ENCODE measurements around the gene DSCAML1.

The DSCAML1 gene

DNA sequence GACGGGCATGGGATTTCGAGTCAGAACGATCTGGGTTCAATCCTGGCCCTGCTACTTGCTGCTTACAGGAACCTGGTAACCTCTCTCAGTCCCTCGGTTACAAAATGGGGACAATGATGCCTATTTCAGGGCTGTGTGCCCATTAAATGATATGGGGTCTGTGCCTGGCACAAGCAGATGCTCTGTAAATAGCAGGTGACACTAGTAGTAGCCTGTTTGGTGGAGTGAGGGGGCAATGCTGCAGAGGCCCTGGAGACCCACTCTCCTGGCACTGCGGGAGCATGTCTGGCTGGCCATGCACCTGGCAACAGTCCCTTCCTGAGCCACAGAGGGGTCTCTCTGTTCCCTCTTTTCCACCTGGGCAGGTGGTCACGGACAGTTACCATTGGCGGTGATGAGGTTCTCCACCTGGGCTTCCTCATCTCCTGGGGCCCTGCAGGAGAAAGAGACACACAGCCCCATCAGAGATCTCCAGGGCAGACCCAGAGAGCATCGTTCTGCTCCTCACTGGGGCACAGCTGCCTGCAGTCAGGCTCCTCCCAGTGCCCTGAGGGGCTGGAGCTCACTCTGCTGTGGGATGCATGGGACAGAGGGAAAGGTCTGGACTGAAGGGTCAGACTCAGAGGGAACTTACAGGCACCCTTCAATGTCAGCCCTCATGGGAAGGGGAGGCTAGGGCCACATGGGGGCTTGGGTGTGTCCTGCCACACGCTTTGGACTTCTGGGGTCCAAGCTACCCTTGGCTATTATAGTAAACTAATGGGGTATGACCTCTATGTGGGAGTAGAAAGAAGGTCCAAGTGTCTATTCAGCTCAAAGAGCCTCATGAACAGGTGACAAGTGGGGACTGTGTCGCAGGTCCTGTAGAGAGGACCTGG, 43.2 kb upstream of the DSCAML1 start:
- TF ChIP-seq, protein P1, sequence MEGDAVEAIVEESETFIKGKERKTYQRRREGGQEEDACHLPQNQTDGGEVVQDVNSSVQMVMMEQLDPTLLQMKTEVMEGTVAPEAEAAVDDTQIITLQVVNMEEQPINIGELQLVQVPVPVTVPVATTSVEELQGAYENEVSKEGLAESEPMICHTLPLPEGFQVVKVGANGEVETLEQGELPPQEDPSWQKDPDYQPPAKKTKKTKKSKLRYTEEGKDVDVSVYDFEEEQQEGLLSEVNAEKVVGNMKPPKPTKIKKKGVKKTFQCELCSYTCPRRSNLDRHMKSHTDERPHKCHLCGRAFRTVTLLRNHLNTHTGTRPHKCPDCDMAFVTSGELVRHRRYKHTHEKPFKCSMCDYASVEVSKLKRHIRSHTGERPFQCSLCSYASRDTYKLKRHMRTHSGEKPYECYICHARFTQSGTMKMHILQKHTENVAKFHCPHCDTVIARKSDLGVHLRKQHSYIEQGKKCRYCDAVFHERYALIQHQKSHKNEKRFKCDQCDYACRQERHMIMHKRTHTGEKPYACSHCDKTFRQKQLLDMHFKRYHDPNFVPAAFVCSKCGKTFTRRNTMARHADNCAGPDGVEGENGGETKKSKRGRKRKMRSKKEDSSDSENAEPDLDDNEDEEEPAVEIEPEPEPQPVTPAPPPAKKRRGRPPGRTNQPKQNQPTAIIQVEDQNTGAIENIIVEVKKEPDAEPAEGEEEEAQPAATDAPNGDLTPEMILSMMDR (IDR thresholded peaks at IDR 0.05; ENCODE audit: control insufficient read depth, insufficient read depth, low read depth, low read length, missing control alignments): no peak
- DNase-seq (ENCODE audit: low read depth): no peak

DNA sequence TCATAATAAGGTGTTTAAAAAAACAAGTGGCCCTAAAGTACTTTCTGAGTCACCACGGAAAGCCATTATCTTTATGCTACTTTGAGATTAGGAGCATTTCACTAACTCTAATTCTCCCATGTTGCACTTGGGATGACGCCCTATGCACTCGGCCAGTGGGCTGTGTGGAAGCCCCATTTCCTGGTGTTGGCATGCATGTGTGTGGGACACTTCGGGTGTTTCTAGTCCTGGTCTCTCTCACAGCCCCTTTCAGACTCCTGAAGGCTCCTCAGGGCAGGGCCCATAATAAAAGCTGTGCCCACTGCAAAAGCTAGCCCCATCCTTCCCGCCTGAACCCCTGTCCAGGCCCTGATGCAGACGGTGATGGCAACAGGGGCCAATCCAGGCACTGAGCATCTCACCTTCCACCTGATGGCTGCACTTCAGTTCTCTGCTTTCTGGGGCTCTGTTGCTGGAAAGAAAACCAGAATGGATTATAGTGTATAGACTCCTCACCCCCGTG, 42.4 kb upstream of the DSCAML1 start:
- DNase-seq (ENCODE audit: low read depth): no peak
- H3K4me3 ChIP-seq (ENCODE audit: control insufficient read depth, low read depth, low read length): no peak overlapping the region
- TF ChIP-seq, protein P1 (IDR thresholded peaks at IDR 0.05; ENCODE audit: control insufficient read depth, insufficient read depth, low read depth, low read length, missing control alignments): no peak

More for the DNA sequence above, 43.2 kb upstream of the DSCAML1 start:
- H3K4me3 ChIP-seq (ENCODE audit: control insufficient read depth, low read depth, low read length): no peak overlapping the region

DNA sequence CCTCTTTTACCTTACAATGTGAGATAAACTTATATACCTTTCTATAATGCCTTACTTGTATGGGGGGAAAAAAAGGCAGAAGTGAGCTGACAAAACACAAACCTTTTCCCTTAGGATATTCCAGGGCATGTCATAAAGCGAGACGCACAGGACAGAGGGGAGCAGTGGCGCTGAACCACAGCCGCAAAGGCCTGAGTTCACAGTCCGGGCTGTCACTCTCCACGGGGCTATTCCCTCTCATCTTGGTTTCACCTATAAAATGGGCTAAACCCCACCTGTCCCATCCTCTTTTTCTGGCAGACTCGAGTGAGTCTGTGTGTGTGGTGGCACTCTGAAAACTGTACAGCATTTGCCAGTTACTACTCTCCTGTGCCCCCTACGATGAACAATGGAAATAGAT, 41.9 kb upstream of the DSCAML1 start:
- no peak overlapping the region for H3K4me3 ChIP-seq (ENCODE audit: control insufficient read depth, low read depth, low read length)
- no peak for DNase-seq (ENCODE audit: low read depth)
- TF ChIP-seq, protein P1 (IDR thresholded peaks at IDR 0.05; ENCODE audit: control insufficient read depth, insufficient read depth, low read depth, low read length, missing control alignments): no peak

DNA sequence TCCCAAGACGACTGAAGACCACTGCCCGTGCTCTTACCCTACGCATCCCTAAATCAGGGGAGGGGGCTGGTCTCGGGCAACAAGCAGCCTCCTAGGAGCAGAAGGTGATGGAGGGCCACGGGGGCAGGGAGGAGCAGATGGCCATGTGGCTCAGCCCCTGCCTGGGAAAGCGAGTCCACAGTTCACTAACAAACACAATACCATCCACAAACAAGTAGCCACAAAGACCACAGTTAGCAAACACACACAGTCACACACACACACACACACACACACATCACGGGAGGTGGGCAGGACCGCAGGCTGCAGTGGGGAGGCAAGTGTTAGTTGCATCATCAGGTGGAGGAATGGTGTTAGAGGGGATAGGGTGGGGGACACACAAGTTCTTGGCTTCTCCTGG, 40.8 kb upstream of the DSCAML1 start:
- H3K4me3 ChIP-seq (ENCODE audit: control insufficient read depth, low read depth, low read length): no peak overlapping the region
- TF ChIP-seq, protein P1 (IDR thresholded peaks at IDR 0.05; ENCODE audit: control insufficient read depth, insufficient read depth, low read depth, low read length, missing control alignments): no peak
- DNase-seq (ENCODE audit: low read depth): no peak

DNA sequence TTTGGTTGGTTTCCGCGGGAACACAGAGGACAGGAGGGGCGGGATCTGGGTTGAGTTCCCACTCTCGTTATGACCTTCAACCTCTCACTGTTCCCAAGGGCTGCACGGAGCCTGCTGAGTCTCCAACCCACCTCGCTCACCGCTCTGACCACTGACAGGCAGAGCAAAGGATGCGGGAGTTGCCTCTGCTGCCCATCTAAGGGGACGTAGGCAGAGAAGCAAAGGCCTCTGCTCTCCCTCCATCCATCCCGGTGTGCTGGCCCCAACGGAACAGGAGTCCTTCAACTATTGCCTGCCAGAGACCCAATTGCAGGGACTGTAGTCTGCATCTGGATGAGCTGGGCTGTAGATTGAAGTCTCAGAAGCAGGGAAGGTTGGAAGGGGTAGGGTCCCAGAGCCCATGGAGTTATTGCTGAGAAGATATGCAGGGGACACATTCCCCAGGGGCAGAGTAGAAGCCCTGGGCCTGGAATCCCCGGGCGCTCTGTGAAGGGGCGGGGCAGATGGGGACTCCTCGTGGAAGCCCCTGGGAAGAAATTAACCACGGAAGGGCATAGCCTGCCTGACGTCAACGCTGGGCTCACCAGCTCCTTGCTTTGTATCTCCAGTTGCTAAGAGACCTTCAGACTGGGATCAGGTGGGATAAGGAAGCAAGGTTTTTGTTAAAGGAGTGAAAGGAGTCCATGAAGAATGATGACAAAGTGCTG, 40.2 kb upstream of the DSCAML1 start:
- TF ChIP-seq, protein P1 (IDR thresholded peaks at IDR 0.05; ENCODE audit: control insufficient read depth, insufficient read depth, low read depth, low read length, missing control alignments): no peak
- DNase-seq (ENCODE audit: low read depth): no peak
- H3K4me3 ChIP-seq (ENCODE audit: control insufficient read depth, low read depth, low read length): no peak overlapping the region

DNA sequence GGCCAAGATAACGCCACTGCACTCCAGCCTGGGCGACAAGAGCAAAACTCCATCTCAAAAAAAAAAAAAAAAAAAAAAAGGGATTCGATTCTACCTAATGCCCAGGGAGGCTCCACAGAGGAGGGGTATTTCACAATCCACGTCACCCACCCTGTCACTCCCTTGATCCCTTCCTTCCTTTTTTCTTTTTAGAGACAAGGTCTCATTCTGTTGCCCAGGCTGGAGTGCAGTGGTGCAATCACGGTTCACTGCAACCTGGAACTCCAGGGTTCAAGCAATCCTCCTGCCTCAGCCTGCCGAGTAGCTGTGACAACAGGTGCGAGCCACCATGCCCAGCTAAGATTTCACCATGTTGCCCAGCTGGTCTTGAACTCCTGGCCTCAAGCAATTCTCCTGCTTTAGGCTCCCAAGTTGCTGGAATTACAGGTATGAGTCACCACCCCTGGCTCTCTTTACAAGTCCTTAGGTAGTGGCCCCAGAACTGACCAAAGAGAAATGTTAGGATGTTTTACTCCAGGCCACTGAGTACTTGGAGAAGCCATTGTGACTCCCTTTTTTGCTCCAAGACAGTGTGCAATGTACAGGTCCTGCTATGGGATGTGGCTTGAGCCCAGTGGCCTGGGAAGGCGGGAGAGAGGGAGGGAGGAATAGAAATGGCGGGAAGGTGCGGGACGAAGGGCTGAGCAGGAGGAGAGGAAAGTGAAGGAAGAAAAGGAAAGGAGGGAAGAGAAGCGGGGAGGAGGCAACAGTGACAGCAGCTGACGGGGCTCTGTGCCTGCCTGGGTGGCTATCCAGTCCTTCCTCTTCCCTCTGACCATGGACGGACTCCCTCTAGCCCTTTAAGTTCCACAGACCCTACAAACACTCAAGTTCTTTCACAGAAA, 39.3 kb upstream of the DSCAML1 start:
- no peak for DNase-seq (ENCODE audit: low read depth)
- TF ChIP-seq, protein P1 (IDR thresholded peaks at IDR 0.05; ENCODE audit: control insufficient read depth, insufficient read depth, low read depth, low read length, missing control alignments): no peak
- no peak overlapping the region for H3K4me3 ChIP-seq (ENCODE audit: control insufficient read depth, low read depth, low read length)

All from AG09309 (cell line).